ENCODE results near the gene WDR74. TPM values are rescaled to one million over a fixed set of nuclear protein-coding genes. Genes with fewer than 3 reads are reported as not detected.

Gene WDR74
- total and polyA plus RNA-seq, 2 of the 13 experiments (the other 11 are each of a cell fraction or from before 2014, with no cell fraction given), result 77.0 to 83.3 TPM

DNA sequence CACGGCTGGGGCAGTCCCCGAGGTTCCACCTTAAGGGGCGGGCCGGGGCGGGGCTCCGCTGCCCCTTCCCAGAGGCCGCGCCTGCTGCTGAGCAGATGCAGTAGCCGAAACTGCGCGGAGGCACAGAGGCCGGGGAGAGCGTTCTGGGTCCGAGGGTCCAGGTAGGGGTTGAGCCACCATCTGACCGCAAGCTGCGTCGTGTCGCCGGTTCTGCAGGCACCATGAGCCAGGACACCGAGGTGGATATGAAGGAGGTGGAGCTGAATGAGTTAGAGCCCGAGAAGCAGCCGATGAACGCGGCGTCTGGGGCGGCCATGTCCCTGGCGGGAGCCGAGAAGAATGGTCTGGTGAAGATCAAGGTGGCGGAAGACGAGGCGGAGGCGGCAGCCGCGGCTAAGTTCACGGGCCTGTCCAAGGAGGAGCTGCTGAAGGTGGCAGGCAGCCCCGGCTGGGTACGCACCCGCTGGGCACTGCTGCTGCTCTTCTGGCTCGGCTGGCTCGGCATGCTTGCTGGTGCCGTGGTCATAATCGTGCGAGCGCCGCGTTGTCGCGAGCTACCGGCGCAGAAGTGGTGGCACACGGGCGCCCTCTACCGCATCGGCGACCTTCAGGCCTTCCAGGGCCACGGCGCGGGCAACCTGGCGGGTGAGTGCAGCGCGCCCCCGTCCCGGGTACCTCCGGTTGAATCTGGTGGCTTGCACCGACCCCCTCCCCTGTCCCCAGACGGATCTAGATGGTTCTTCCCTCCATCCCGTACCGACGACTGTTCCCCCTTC, 41.6 kb upstream of the WDR74 start, which contains the start of gene SLC3A2 (continued):
- TF ChIP-seq, protein P1, sequence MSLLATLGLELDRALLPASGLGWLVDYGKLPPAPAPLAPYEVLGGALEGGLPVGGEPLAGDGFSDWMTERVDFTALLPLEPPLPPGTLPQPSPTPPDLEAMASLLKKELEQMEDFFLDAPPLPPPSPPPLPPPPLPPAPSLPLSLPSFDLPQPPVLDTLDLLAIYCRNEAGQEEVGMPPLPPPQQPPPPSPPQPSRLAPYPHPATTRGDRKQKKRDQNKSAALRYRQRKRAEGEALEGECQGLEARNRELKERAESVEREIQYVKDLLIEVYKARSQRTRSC (CRISPR knock-in tag; IDR thresholded peaks at IDR 0.05; ENCODE audit: low read depth), result no peak
- TF ChIP-seq, protein P2, sequence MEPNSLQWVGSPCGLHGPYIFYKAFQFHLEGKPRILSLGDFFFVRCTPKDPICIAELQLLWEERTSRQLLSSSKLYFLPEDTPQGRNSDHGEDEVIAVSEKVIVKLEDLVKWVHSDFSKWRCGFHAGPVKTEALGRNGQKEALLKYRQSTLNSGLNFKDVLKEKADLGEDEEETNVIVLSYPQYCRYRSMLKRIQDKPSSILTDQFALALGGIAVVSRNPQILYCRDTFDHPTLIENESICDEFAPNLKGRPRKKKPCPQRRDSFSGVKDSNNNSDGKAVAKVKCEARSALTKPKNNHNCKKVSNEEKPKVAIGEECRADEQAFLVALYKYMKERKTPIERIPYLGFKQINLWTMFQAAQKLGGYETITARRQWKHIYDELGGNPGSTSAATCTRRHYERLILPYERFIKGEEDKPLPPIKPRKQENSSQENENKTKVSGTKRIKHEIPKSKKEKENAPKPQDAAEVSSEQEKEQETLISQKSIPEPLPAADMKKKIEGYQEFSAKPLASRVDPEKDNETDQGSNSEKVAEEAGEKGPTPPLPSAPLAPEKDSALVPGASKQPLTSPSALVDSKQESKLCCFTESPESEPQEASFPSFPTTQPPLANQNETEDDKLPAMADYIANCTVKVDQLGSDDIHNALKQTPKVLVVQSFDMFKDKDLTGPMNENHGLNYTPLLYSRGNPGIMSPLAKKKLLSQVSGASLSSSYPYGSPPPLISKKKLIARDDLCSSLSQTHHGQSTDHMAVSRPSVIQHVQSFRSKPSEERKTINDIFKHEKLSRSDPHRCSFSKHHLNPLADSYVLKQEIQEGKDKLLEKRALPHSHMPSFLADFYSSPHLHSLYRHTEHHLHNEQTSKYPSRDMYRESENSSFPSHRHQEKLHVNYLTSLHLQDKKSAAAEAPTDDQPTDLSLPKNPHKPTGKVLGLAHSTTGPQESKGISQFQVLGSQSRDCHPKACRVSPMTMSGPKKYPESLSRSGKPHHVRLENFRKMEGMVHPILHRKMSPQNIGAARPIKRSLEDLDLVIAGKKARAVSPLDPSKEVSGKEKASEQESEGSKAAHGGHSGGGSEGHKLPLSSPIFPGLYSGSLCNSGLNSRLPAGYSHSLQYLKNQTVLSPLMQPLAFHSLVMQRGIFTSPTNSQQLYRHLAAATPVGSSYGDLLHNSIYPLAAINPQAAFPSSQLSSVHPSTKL (CRISPR knock-in tag; IDR thresholded peaks at IDR 0.05), result peak; percentile 20; the same call in 1 of the 2 replicates
- TF ChIP-seq ZFP1 (CRISPR knock-in tag; IDR thresholded peaks at IDR 0.05) (no peak), ZNF776 (CRISPR knock-in tag; IDR thresholded peaks at IDR 0.05) (no peak), HMG20B (CRISPR knock-in tag; conservative IDR thresholded peaks at IDR 0.05) (no peak), HDAC6 (IDR thresholded peaks at IDR 0.05; ENCODE audit: low read depth, low read length) (no peak), CENPX (CRISPR knock-in tag; IDR thresholded peaks at IDR 0.05) (no peak), NFRKB (IDR thresholded peaks at IDR 0.05) (no peak), ZSCAN22 (CRISPR knock-in tag; IDR thresholded peaks at IDR 0.05) (peak; percentile 59; the same call in 1 of the 2 replicates), SRF (IDR thresholded peaks at IDR 0.05; ENCODE audit: low read depth, low read length) (no peak), GZF1 (CRISPR knock-in tag; IDR thresholded peaks at IDR 0.05) (peak; percentile 86; the same call in 1 of the 2 replicates), ZNF24 (IDR thresholded peaks at IDR 0.05) (no peak), MYNN (CRISPR knock-in tag; IDR thresholded peaks at IDR 0.05; ENCODE audit: low read depth) (peak; percentile 23; the same call in 1 of the 2 replicates), ATRX (CRISPR knock-in tag; IDR thresholded peaks at IDR 0.05; ENCODE audit: borderline replicate concordance) (no peak), PHF8 (CRISPR knock-in tag; IDR thresholded peaks at IDR 0.05) (peak; percentile 90), HNRNPLL (IDR thresholded peaks at IDR 0.05; ENCODE audit: low read depth, low read length, poor library complexity, severe bottlenecking) (peak; percentile 84), KLF13 (CRISPR knock-in tag; IDR thresholded peaks at IDR 0.05) (no peak), RBAK (CRISPR knock-in tag; IDR thresholded peaks at IDR 0.05) (0 out of 2 replicates have a peak, but pooled peaks have one; percentile 58), ZNF781 (CRISPR knock-in tag; IDR thresholded peaks at IDR 0.05; ENCODE audit: borderline replicate concordance, not compliant biosample characterization) (peak; percentile 85)
- TF ChIP-seq, protein P3, sequence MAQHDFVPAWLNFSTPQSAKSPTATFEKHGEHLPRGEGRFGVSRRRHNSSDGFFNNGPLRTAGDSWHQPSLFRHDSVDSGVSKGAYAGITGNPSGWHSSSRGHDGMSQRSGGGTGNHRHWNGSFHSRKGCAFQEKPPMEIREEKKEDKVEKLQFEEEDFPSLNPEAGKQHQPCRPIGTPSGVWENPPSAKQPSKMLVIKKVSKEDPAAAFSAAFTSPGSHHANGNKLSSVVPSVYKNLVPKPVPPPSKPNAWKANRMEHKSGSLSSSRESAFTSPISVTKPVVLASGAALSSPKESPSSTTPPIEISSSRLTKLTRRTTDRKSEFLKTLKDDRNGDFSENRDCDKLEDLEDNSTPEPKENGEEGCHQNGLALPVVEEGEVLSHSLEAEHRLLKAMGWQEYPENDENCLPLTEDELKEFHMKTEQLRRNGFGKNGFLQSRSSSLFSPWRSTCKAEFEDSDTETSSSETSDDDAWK (CRISPR knock-in tag; IDR thresholded peaks at IDR 0.05), result no peak
- TF ChIP-seq, protein P4, sequence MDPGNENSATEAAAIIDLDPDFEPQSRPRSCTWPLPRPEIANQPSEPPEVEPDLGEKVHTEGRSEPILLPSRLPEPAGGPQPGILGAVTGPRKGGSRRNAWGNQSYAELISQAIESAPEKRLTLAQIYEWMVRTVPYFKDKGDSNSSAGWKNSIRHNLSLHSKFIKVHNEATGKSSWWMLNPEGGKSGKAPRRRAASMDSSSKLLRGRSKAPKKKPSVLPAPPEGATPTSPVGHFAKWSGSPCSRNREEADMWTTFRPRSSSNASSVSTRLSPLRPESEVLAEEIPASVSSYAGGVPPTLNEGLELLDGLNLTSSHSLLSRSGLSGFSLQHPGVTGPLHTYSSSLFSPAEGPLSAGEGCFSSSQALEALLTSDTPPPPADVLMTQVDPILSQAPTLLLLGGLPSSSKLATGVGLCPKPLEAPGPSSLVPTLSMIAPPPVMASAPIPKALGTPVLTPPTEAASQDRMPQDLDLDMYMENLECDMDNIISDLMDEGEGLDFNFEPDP (CRISPR knock-in tag; conservative IDR thresholded peaks at IDR 0.05), result no peak
- TF ChIP-seq, protein P5, sequence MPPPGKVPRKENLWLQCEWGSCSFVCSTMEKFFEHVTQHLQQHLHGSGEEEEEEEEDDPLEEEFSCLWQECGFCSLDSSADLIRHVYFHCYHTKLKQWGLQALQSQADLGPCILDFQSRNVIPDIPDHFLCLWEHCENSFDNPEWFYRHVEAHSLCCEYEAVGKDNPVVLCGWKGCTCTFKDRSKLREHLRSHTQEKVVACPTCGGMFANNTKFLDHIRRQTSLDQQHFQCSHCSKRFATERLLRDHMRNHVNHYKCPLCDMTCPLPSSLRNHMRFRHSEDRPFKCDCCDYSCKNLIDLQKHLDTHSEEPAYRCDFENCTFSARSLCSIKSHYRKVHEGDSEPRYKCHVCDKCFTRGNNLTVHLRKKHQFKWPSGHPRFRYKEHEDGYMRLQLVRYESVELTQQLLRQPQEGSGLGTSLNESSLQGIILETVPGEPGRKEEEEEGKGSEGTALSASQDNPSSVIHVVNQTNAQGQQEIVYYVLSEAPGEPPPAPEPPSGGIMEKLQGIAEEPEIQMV (CRISPR knock-in tag; IDR thresholded peaks at IDR 0.05; ENCODE audit: low read depth), result 0 out of 2 replicates have a peak, but pooled peaks have one; percentile 52

All from HepG2 (cell line).